ENCODE data around the gene CEND1.

GRCh38 chr11:774873-775592 lies 14.9 kb downstream of the CEND1 start:
- TF ChIP-seq CTCF (IDR thresholded peaks at IDR 0.05; ENCODE audit: low read length) (no peak), EZH2phosphoT487 (IDR thresholded peaks at IDR 0.05; ENCODE audit: low read length) (no peak)

All from MM.1S (cell line).